Stimulated activated CD4-positive, alpha-beta T cell treated with anti-CD3 and anti-CD28 coated beads, Interleukin-4, amount 100 ng/mL, for 24 hours (primary cell): ENCODE data around the gene WNT9A.
A peak's percentile ranks its signal among the peaks of the same experiment; 100 is the strongest.

ENCODE experiments used
- DNase-seq: peaks from one replicate; pipeline ENCODE4 v3.0.0-alpha.2; 2020

The WNT9A gene

GRCh38 chr1:227941509-227942020 lies 6.2 kb downstream of the WNT9A start:
- no peak for DNase-seq

- DNase-seq, result no peak
These were observed 6.9 kb downstream of the WNT9A start for GRCh38 chr1:227940791-227941241.

- no peak for DNase-seq
These were observed 7.7 kb downstream of the WNT9A start for GRCh38 chr1:227939791-227940771.

GRCh38 chr1:227938911-227939790 lies 8.6 kb downstream of the WNT9A start:
- no peak for DNase-seq

GRCh38 chr1:227938276-227938675 lies 9.5 kb downstream of the WNT9A start:
- no peak for DNase-seq

- no peak for DNase-seq
These were observed 9.9 kb downstream of the WNT9A start for GRCh38 chr1:227937838-227938145.

GRCh38 chr1:227937031-227937837 lies 10.5 kb downstream of the WNT9A start:
- DNase-seq, result no peak

- DNase-seq, result no peak
These were observed 11.9 kb downstream of the WNT9A start for GRCh38 chr1:227935826-227936225.

- DNase-seq, result peak; percentile 71
These were observed 13.0 kb downstream of the WNT9A start for GRCh38 chr1:227934476-227935313.

GRCh38 chr1:227929751-227930472 lies 17.8 kb downstream of the WNT9A start:
- DNase-seq, result no peak

- DNase-seq, result no peak
These were observed 18.8 kb downstream of the WNT9A start for GRCh38 chr1:227928811-227929375.

- no peak for DNase-seq
These were observed 19.6 kb downstream of the WNT9A start for GRCh38 chr1:227927971-227928741.

- no peak for DNase-seq
These were observed 20.5 kb downstream of the WNT9A start for GRCh38 chr1:227926896-227927885.

GRCh38 chr1:227926216-227926791 lies 21.4 kb downstream of the WNT9A start:
- no peak for DNase-seq

GRCh38 chr1:227925582-227926198 lies 22.0 kb downstream of the WNT9A start:
- DNase-seq, result no peak

- no peak for DNase-seq
These were observed 22.7 kb downstream of the WNT9A start for GRCh38 chr1:227924833-227925574.
